ENCODE data around the gene MMD2.

GRCh38 chr7:4906682-4907081, 52.3 kb downstream of the MMD2 start:
- TF ChIP-seq EP300 (IDR thresholded peaks at IDR 0.05; ENCODE audit: borderline replicate concordance) (no peak), TCF12 (IDR thresholded peaks at IDR 0.05; ENCODE audit: low read depth) (no peak), REST (IDR thresholded peaks at IDR 0.05; ENCODE audit: low read depth) (no peak), FOXM1 (IDR thresholded peaks at IDR 0.05; ENCODE audit: borderline replicate concordance, low read depth) (no peak), NFIC (IDR thresholded peaks at IDR 0.05) (no peak), TEAD4 (IDR thresholded peaks at IDR 0.05) (no peak), RAD21 (IDR thresholded peaks at IDR 0.05; ENCODE audit: low read depth) (no peak), CEBPB (IDR thresholded peaks at IDR 0.05) (no peak), ZBTB7A (IDR thresholded peaks at IDR 0.05; ENCODE audit: low read depth) (no peak), EGR1 (IDR thresholded peaks at IDR 0.05) (no peak), USF1 (IDR thresholded peaks at IDR 0.05) (no peak), YY1 (IDR thresholded peaks at IDR 0.05; ENCODE audit: low read depth) (no peak)
